T-cell (primary cell): Measurements from ENCODE around the gene PREX1. TPM values are rescaled to one million over a fixed set of nuclear protein-coding genes. Genes with fewer than 3 reads are reported as not detected.

Experiments used
- ATAC-seq, 4 experiments: fragments of 200-7000 bp in 3 of 4; fragments of 150-1000 bp in 1 of 4; cut with Tn5 transposase; replicated peaks in 1 of 4; 1 replicate in 3 of 4; 2 replicates in 1 of 4; pipeline ENCODE4 v1.10.0; 2021; ENCODE audit warnings: moderate library complexity in 3 of 4, mild to moderate bottlenecking in 2 of 4, moderate number of reproducible peaks in 1 of 4
- CTCF ChIA-PET, 2 donors: fragments of 300-600 bp; sonication (Branson Sonifier 250); formaldehyde crosslinking; loops; one replicate each; lab custom pipeline; 2022; ENCODE audit warnings: antibody characterized with exemption in 2 of 2; lab: Charles Lee
- POLR2A ChIA-PET, 2 donors: fragments of 300-600 bp; sonication (Branson Sonifier 250); formaldehyde crosslinking; loops; one replicate each; lab custom pipeline; 2022; ENCODE audit warnings: antibody characterized with exemption in 2 of 2; lab: Charles Lee
- DNase-seq, 35 experiments: peaks; one replicate each; pipeline versions ENCODE4 v3.0.0 to v3.0.0-alpha.2; 2013 to 2023
- H3K27ac ChIP-seq: one replicate; pipeline ENCODE4 v1.5.1; 2013; ENCODE audit warnings: low read length
- H3K27me3 ChIP-seq, 2 experiments: replicated peaks in 1 of 2; 1 replicate in 1 of 2; 2 replicates in 1 of 2; pipeline versions ENCODE4 v1.6.1 to v1.7.0; 2013; ENCODE audit warnings: low read length in 1 of 2, mixed read lengths in 1 of 2; ENCODE audit not compliant: control insufficient read depth in 2 of 2, insufficient read depth in 2 of 2; ENCODE audit errors: extremely low read depth in 1 of 2
- H3K36me3 ChIP-seq, 2 donors: 1 replicate in 1 of 2; 2 replicates in 1 of 2; pipeline versions ENCODE4 v1.6.1 to v1.7.0; 2013; ENCODE audit warnings: low read length in 1 of 2; ENCODE audit not compliant: control insufficient read depth in 2 of 2, insufficient read depth in 1 of 2; ENCODE audit errors: extremely low read depth in 1 of 2
- H3K4me1 ChIP-seq, 2 experiments: 1 replicate in 1 of 2; 2 replicates in 1 of 2; pipeline versions ENCODE4 v1.6.1 to v1.7.0; 2013; ENCODE audit warnings: low read length in 2 of 2, mixed read lengths in 1 of 2; ENCODE audit not compliant: insufficient read depth in 2 of 2, control insufficient read depth in 1 of 2; ENCODE audit errors: extremely low read depth in 1 of 2
- H3K4me3 ChIP-seq, 2 donors: 1 replicate in 1 of 2; 2 replicates in 1 of 2; pipeline versions ENCODE4 v1.5.1 to v1.7.0; 2013; ENCODE audit warnings: mild to moderate bottlenecking in 2 of 2, low read length in 1 of 2, moderate library complexity in 1 of 2; ENCODE audit not compliant: control insufficient read depth in 1 of 2; ENCODE audit errors: extremely low read depth in 1 of 2
- H3K9me3 ChIP-seq: 2 replicates; pipeline ENCODE4 v1.7.0; 2013
- H3K27ac Mint-ChIP-seq, 2 donors: one replicate each; pipeline ENCODE4 v1.8.0; 2020 to 2021; ENCODE audit warnings: mild to moderate bottlenecking in 2 of 2, mixed read lengths in 2 of 2
- H3K27me3 Mint-ChIP-seq, 2 donors: one replicate each; pipeline ENCODE4 v1.8.0; 2021 to 2022; ENCODE audit warnings: mixed read lengths in 2 of 2
- H3K36me3 Mint-ChIP-seq: one replicate; pipeline ENCODE4 v1.8.0; 2021; ENCODE audit warnings: mixed read lengths
- H3K4me1 Mint-ChIP-seq, 3 donors: one replicate each; pipeline ENCODE4 v1.8.0; 2020 to 2022; ENCODE audit warnings: mixed read lengths in 3 of 3, mild to moderate bottlenecking in 1 of 3
- H3K4me3 Mint-ChIP-seq, 3 donors: one replicate each; pipeline ENCODE4 v1.8.0; 2020 to 2022; ENCODE audit warnings: mild to moderate bottlenecking in 3 of 3, mixed read lengths in 3 of 3, moderate library complexity in 3 of 3
- H3K9me3 Mint-ChIP-seq, 3 donors: one replicate each; pipeline ENCODE4 v1.8.0; 2020 to 2022; ENCODE audit warnings: mixed read lengths in 3 of 3
- WGBS: methylation state at CpG from one replicate; pipeline ENCODE4 v1.1.5; 2013; ENCODE audit warnings: missing lambda C conversion rate; ENCODE audit not compliant: insufficient coverage; 5-methylcytosine and 5-hydroxymethylcytosine counted together
- total RNA-seq, 35 experiments: library from RNA in 6 of 35; stranded (reverse) in 6 of 35; fragments of 120-200 nt in 1 of 35; gene quantifications; one replicate each; pipeline versions ENCODE4 v1.2.1 to v1.2.4 and lab custom pipeline; 2013 to 2026

PREX1 gene
- total RNA-seq, 5 donors from 2014 or later (not counting 1 experiment from before 2014, with no cell fraction given): 99.2 to 181 (median 137) TPM

DNA sequence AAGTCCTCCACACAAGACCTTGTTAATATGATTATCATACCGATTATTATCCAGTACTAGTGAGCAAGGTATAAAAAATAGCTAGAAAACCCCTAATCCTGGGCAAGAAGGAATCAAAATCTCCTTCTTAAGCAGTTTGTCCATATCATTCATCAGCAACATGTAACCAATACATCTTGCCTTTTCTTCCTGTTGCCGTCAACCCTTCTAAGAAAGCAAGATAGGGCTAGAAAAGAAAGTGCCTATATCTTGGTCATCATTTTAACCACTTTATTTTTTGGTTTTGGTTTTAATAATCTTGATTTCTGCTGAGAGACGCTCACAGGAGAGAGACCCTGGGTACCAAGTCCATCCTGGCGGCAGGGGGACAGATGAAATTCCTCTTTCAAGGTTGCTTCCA, 27.2 kb upstream of the PREX1 start:
- Histone ChIP-seq H3K27me3 (peaks cover 0 to 4% of the 10 kb centered on the region in 2 experiments), H3K9me3 (no peaks in the 10 kb centered on the region), H3K27ac (no peak overlapping the region), H3K4me3 (no peak overlapping the region), H3K4me1 (no peaks in the 10 kb centered on the region), H3K36me3 (no peaks in the 10 kb centered on the region)
- 100% methylated on average over 1 of the region's 4 CpGs for WGBS
- Mint-ChIP-seq H3K4me1 (peaks cover 0 to under 1% (median 0%) of the 10 kb centered on the region in 3 donors), H3K27me3 (peaks cover 0 to 2% of the 10 kb centered on the region in 2 donors), H3K4me3 (no peak overlapping the region), H3K27ac (no peak overlapping the region), H3K36me3 (no peaks in the 10 kb centered on the region), H3K9me3 (no peaks in the 10 kb centered on the region)
- POLR2A ChIA-PET: no interaction called here
- CTCF ChIA-PET: no interaction called here
- ATAC-seq (no peak), DNase-seq (no peak)

DNA sequence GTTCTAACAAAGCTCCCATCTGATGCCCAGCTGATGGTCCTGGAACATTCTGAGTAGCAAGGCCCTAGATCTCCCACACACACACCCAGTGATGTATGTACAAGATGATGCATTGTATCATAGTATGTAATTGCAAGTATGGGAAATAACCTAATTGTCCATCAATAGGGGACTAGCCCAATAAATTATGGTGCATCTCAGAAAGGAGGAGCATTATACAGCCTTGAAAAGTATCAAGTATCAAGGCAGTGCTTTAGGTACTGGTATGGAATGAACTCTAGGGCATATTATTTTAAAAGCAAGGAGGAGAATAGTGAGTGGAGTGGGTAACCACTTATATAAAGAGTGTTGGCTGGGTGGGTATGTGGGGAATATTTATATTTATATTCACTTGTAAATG, 24.8 kb upstream of the PREX1 start:
- Histone ChIP-seq H3K9me3 (no peaks in the 10 kb centered on the region), H3K36me3 (no peaks in the 10 kb centered on the region), H3K27me3 (peaks cover 0 to 4% of the 10 kb centered on the region in 2 experiments), H3K4me1 (no peaks in the 10 kb centered on the region), H3K4me3 (no peak overlapping the region), H3K27ac (no peak overlapping the region)
- POLR2A ChIA-PET: no interaction called here
- no peaks in the 10 kb centered on the region for H3K36me3 Mint-ChIP-seq
- no peak for DNase-seq
- peaks cover 0 to 3% (median 0%) of the 10 kb centered on the region in 3 donors for H3K4me1 Mint-ChIP-seq
- H3K4me3 Mint-ChIP-seq: no peak overlapping the region
- H3K27ac Mint-ChIP-seq: no peak overlapping the region
- H3K9me3 Mint-ChIP-seq: no peaks in the 10 kb centered on the region
- CTCF ChIA-PET: no interaction called here
- H3K27me3 Mint-ChIP-seq: peaks cover 0 to 4% of the 10 kb centered on the region in 2 donors
- ATAC-seq: no peak

DNA sequence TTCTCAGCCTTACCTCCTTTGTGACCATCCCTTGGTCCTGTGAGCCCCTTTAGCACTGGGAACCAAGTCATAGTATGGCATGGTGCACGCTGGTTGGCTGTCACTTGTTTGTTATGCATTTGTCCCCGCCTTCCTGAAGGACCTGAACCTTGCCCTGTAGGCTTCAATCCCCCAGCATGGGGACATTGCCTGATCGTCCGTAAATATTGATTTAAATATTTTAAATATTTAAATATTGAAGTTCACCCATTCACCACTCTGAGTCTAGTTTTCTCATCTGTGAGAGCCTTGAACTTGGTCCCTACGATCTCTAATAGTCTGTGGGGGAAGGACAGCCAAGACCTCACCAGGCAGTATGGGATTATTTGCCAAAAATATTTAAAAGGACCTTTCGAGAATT, 23.8 kb upstream of the PREX1 start:
- peaks cover 0 to 9% (median 1%) of the 10 kb centered on the region in 3 donors for H3K4me1 Mint-ChIP-seq
- Histone ChIP-seq H3K27me3 (peaks cover 0 to 4% of the 10 kb centered on the region in 2 experiments), H3K9me3 (no peaks in the 10 kb centered on the region), H3K4me3 (no peak overlapping the region), H3K27ac (no peak overlapping the region), H3K4me1 (peaks cover 0 to 5% of the 10 kb centered on the region in 2 experiments), H3K36me3 (no peaks in the 10 kb centered on the region)
- CTCF ChIA-PET: no interaction called here
- H3K27me3 Mint-ChIP-seq: peaks cover 0 to 4% of the 10 kb centered on the region in 2 donors
- ATAC-seq (no peak), DNase-seq (no peak)
- whole genome bisulfite sequencing: no CpG with 5 or more reads among the region's 6 CpGs
- H3K9me3 Mint-ChIP-seq: no peaks in the 10 kb centered on the region
- H3K27ac Mint-ChIP-seq: no peak overlapping the region
- POLR2A ChIA-PET: no interaction called here
- no peak overlapping the region for H3K4me3 Mint-ChIP-seq
- no peaks in the 10 kb centered on the region for H3K36me3 Mint-ChIP-seq

DNA sequence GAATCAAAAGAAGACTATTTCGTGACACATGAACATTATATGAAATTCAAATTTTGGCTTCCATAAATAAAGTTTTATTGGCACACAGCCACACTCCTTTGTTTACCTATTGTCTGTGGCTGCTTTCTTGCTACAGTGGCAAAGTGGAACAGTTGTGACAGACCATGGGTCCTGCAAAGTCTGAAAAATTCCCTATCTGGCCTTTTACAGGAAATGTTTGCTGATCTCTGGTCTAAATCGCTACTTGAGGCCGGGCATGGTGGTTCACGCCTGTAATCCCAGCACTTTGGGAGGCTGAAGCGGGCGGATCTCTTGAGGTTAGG, 23.1 kb upstream of the PREX1 start:
- H3K9me3 Mint-ChIP-seq: no peaks in the 10 kb centered on the region
- H3K36me3 Mint-ChIP-seq: no peaks in the 10 kb centered on the region
- no peaks in the 10 kb centered on the region for H3K9me3 ChIP-seq
- no peak overlapping the region for H3K4me3 ChIP-seq
- no CpG with 5 or more reads among the region's 6 CpGs for WGBS
- peaks cover 0 to 4% of the 10 kb centered on the region in 2 experiments for H3K27me3 ChIP-seq
- ChIA-PET CTCF (no interaction called here), POLR2A (no interaction called here)
- H3K27ac ChIP-seq: no peak overlapping the region
- no peak overlapping the region for H3K4me3 Mint-ChIP-seq
- peaks cover 0 to 9% of the 10 kb centered on the region in 2 experiments for H3K4me1 ChIP-seq
- ATAC-seq (no peak), DNase-seq (no peak)
- peaks cover 0 to 10% (median 1%) of the 10 kb centered on the region in 3 donors for H3K4me1 Mint-ChIP-seq
- H3K36me3 ChIP-seq: no peaks in the 10 kb centered on the region
- H3K27ac Mint-ChIP-seq: no peak overlapping the region
- peaks cover 0 to 4% of the 10 kb centered on the region in 2 donors for H3K27me3 Mint-ChIP-seq

DNA sequence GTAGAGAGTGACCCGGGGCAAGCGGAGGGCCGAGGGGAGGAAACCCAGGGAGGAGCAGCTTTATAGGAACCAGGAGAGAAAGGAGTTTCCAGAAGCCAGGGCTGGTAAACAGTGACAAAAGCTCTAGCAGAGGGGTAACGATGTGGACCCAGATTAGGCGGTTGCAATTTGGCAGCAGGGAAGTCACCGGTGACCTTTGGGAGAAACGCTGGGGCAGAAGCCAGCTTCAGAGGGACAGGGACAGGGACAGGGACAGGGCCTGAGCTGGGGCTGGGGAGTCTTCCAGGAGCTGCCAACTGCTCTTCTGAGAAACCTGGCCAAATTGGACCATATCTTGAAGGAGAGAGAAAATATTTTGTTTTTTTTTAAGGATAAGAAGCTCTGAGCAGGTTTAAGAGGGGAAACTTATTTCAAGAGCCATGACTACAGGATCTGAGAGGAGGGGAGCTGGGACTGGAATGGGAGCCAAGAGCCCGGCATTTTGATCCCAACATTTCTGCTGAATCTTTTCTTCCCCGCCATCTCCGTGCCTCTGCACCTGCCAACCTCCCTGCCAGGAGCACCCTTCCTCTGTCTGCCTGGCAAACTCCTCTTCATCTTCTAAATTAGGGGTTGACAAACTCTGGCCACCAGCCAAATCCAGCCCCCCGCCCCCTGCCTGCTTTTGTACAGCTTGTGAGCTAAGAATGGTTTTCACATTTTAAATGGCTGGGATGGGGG, 22.6 kb upstream of the PREX1 start:
- Mint-ChIP-seq H3K4me3 (no peak overlapping the region), H3K36me3 (no peaks in the 10 kb centered on the region), H3K27me3 (peaks cover 0 to 4% of the 10 kb centered on the region in 2 donors), H3K4me1 (peaks cover 0 to 10% (median 1%) of the 10 kb centered on the region in 3 donors), H3K9me3 (no peaks in the 10 kb centered on the region), H3K27ac (no peak overlapping the region)
- no peaks in the 10 kb centered on the region for H3K36me3 ChIP-seq
- H3K27ac ChIP-seq: no peak overlapping the region
- H3K4me1 ChIP-seq: peaks cover 0 to 9% of the 10 kb centered on the region in 2 experiments
- H3K9me3 ChIP-seq: no peaks in the 10 kb centered on the region
- no peak overlapping the region for H3K4me3 ChIP-seq
- POLR2A ChIA-PET: no interaction called here
- DNase-seq: no peak
- no peak for ATAC-seq
- 89% methylated on average over 7 of the region's 11 CpGs for WGBS
- CTCF ChIA-PET: no interaction called here
- H3K27me3 ChIP-seq: peaks cover 0 to 4% of the 10 kb centered on the region in 2 experiments

DNA sequence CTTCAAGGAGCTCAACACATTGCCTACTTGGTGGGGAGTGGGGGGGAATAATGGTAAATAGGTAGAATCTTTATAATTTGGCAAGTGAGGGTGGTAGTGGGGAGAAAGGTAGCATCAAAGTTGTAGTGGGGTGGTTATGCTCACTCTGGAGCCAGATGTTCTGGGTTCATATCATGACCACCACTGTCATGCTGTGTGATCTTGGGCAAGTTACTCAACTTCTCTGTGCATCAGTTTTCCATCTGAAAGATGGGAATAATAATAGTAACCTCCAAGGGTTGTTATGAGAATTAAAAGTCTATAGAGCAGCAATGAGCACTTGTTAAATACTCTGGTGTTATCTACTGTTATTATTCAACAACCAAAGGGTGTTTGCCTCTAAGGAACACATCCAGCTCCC, 22.0 kb upstream of the PREX1 start:
- POLR2A ChIA-PET: no interaction called here
- no peak overlapping the region for H3K4me3 ChIP-seq
- DNase-seq (no peak), ATAC-seq (no peak)
- H3K4me1 Mint-ChIP-seq: peaks cover 0 to 15% (median 4%) of the 10 kb centered on the region in 3 donors
- H3K9me3 ChIP-seq: no peaks in the 10 kb centered on the region
- CTCF ChIA-PET: no interaction called here
- peaks cover 0 to 4% of the 10 kb centered on the region in 2 experiments for H3K27me3 ChIP-seq
- H3K27ac ChIP-seq: no peak overlapping the region
- peaks cover 0 to 4% of the 10 kb centered on the region in 2 donors for H3K27me3 Mint-ChIP-seq
- H3K4me3 Mint-ChIP-seq: no peak overlapping the region
- H3K36me3 ChIP-seq: no peaks in the 10 kb centered on the region
- H3K27ac Mint-ChIP-seq: no peak overlapping the region
- H3K9me3 Mint-ChIP-seq: no peaks in the 10 kb centered on the region
- H3K4me1 ChIP-seq: peaks cover 0 to 9% of the 10 kb centered on the region in 2 experiments
- H3K36me3 Mint-ChIP-seq: no peaks in the 10 kb centered on the region
